Activated CD4-positive, alpha-beta memory T cell treated with anti-CD3 and anti-CD28 coated beads, Interleukin-2, amount 10 ng/mL, durations not matched to agents 7 days and 5 days (primary cell): ENCODE data around the gene SRGAP1. TPM values are rescaled to one million over a fixed set of nuclear protein-coding genes. Genes with fewer than 3 reads are reported as not detected.

ENCODE experiments used
- CTCF ChIA-PET: fragments of 350-600 bp; sonication (Branson Sonifier 250); formaldehyde crosslinking; loops from one replicate; lab custom pipeline; 2021; ENCODE audit warnings: antibody characterized with exemption, inconsistent platforms; lab: Charles Lee
- POLR2A ChIA-PET: fragments of 350-600 bp; sonication (Branson Sonifier 250); formaldehyde crosslinking; loops from one replicate; lab custom pipeline; 2021; ENCODE audit warnings: antibody characterized with exemption; lab: Charles Lee
- DNase-seq: peaks from one replicate; pipeline ENCODE4 v3.0.0-alpha.2; 2020
- H3K27ac Mint-ChIP-seq: one replicate; pipeline ENCODE4 v1.8.0; 2021; ENCODE audit warnings: mild to moderate bottlenecking, mixed read lengths
- H3K27me3 Mint-ChIP-seq: one replicate; pipeline ENCODE4 v1.8.0; 2021; ENCODE audit warnings: mixed read lengths
- H3K36me3 Mint-ChIP-seq: one replicate; pipeline ENCODE4 v1.8.0; 2021; ENCODE audit warnings: low read depth, mixed read lengths
- H3K4me1 Mint-ChIP-seq: one replicate; pipeline ENCODE4 v1.8.0; 2021; ENCODE audit warnings: mixed read lengths
- H3K4me3 Mint-ChIP-seq: one replicate; pipeline ENCODE4 v1.8.0; 2021; ENCODE audit warnings: mild to moderate bottlenecking, mixed read lengths
- H3K9me3 Mint-ChIP-seq: one replicate; pipeline ENCODE4 v1.8.0; 2021; ENCODE audit warnings: mixed read lengths
- total RNA-seq, 2 experiments: library from RNA; stranded (reverse); gene quantifications; one replicate each; pipeline ENCODE4 v1.2.3, GENCODE V29; 2021

Gene SRGAP1
- total RNA-seq, 2 experiments from 2014 or later: not detected

DNA sequence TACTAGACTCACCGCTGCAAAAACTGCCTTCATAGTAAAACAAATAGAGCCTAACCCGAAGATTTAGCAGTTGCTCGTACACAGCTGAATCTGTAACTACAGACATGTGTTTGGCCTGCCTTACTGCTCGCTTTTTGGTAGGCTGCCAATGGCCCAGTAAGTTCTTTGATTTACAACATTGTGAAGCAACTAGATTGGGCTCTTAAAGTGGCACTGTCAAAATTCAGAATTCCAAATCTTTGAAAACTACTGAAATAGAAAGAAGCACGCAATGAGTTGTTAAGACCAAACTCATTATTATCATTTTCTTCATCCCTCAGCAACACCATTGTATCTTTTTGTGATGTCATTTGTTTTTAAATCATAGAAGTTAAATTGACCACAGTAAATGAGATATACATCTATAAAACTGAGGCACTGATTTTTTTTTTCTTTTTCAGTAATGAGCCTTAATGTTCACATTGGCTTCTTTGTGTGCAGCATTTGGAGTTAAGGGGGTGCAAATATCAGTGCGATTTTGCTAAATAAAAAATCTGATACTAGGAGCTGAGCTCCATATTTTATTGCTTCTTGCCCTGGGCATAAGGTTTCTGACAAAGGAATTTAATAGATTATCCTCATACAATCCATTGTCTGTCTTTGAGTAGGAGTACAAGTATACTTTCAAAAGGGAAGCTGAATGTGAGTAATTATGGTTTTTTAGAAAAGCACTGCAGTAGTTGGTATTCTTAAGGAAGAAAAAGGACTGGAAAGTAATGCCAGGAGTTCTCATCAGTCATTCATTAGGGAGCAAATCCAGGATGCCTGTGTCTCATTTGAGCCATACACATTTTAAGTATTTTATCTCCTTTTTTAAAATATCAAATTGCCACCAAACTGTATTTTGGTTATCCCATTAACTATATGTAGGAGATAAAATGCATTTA, 239.0 kb downstream of the SRGAP1 start:
- Mint-ChIP-seq H3K27me3 (no peaks in the 10 kb centered on the region), H3K27ac (no peak overlapping the region), H3K4me1 (peaks cover 4% of the 10 kb centered on the region), H3K4me3 (no peak overlapping the region), H3K9me3 (no peaks in the 10 kb centered on the region), H3K36me3 (no peaks in the 10 kb centered on the region)
- CTCF ChIA-PET: no interaction called here
- POLR2A ChIA-PET: no interaction called here
- DNase-seq: no peak

DNA sequence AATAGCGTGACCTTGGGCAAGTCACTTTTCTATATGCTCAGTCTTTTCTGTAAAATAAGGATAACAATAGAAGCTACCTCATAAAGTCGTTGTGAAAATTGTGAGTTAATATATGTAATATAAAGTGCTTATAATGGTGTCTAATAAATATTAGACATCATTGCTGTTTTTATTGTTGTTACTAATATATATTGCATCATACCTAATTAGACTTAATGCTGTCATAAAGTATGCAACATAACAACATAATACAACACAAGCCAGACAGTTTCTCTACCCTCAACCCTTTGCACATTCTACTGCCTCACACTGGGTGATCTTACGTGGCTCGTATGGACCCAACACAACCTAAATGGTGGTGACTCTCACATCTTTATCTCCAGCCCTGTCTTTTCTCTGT, 240.7 kb downstream of the SRGAP1 start:
- H3K4me3 Mint-ChIP-seq: no peak overlapping the region
- no peaks in the 10 kb centered on the region for H3K36me3 Mint-ChIP-seq
- ChIA-PET CTCF (no interaction called here), POLR2A (no interaction called here)
- H3K27ac Mint-ChIP-seq: no peak overlapping the region
- no peak for DNase-seq
- peaks cover 6% of the 10 kb centered on the region for H3K4me1 Mint-ChIP-seq
- no peaks in the 10 kb centered on the region for H3K27me3 Mint-ChIP-seq
- H3K9me3 Mint-ChIP-seq: no peaks in the 10 kb centered on the region

DNA sequence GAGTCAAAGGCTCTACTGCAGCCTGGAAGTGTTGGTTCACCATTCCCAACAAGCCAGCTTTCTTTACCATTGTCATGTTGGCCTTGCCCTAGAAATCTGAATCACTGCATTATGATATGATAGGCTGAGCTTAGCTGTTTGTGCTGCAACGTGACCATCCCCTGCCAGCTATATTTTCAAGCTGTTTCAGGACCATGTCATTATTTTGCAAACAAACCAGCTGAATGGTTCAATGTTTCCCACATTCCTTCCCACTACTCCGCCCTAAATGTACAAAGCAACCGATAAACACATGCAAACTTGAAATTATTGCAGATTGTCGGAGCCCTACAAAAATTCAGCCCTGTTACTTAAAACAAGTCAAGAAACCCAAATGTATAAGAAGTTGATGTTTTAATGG, 241.5 kb downstream of the SRGAP1 start:
- Mint-ChIP-seq H3K27ac (no peak overlapping the region), H3K4me3 (no peak overlapping the region), H3K9me3 (no peaks in the 10 kb centered on the region), H3K4me1 (peaks cover 6% of the 10 kb centered on the region), H3K27me3 (no peaks in the 10 kb centered on the region), H3K36me3 (no peaks in the 10 kb centered on the region)
- CTCF ChIA-PET: no interaction called here
- POLR2A ChIA-PET: interaction anchor here (1.0 kb wide), 1 partner anchor 59 kb away, joined by 3 read pairs; no protein-coding TSS in a partner anchor
- no peak for DNase-seq

DNA sequence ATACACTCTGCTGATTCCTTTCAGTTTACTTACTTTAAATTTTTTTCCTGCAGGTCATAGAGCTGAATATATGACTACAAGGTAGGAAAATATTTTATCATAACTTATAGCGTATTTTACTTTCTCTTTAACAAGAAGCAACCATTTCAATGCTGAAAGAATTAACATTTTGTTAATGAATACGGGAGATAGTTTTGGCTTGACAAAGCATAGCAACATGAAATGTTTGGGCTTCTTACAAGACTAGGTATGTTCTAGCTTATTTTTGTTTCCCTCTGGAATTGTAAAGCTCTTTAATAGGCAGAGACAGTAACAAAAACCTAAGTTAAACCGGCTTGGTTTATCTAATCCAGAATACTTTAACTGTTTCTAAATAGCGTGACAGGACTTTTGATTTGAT, 242.4 kb downstream of the SRGAP1 start:
- H3K27me3 Mint-ChIP-seq: no peaks in the 10 kb centered on the region
- H3K36me3 Mint-ChIP-seq: no peaks in the 10 kb centered on the region
- no peak overlapping the region for H3K4me3 Mint-ChIP-seq
- DNase-seq: no peak
- CTCF ChIA-PET: interaction anchor here (1.5 kb wide), 1 partner anchor 11 kb away, joined by 4 read pairs; no protein-coding TSS in a partner anchor
- POLR2A ChIA-PET: no interaction called here
- no peaks in the 10 kb centered on the region for H3K9me3 Mint-ChIP-seq
- no peak overlapping the region for H3K27ac Mint-ChIP-seq
- peaks cover 6% of the 10 kb centered on the region for H3K4me1 Mint-ChIP-seq

DNA sequence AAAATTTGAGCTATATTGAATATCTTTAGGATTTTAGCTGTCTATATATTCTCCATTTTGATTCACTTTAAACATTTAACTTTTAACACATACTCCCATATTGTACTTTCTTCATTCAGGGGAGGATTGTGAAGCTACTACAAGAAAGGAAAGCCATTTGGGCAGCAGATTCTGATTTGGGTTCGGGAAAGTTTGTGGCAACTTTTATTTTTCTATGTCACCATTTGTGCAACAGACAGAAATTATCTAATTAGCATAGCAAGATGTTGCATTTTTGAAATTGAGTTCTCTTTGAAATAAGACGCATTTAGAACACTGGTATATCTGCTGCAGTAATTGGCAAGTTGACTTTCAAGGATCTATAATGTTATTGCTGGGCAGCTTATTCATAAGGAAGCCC, 243.3 kb downstream of the SRGAP1 start:
- ChIA-PET CTCF (interaction anchor here (1.5 kb wide), 1 partner anchor 10 kb away, joined by 4 read pairs; no protein-coding TSS in a partner anchor), POLR2A (no interaction called here)
- DNase-seq: no peak
- Mint-ChIP-seq H3K36me3 (no peaks in the 10 kb centered on the region), H3K4me1 (peaks cover 6% of the 10 kb centered on the region), H3K27ac (no peak overlapping the region), H3K4me3 (no peak overlapping the region), H3K9me3 (no peaks in the 10 kb centered on the region), H3K27me3 (no peaks in the 10 kb centered on the region)

DNA sequence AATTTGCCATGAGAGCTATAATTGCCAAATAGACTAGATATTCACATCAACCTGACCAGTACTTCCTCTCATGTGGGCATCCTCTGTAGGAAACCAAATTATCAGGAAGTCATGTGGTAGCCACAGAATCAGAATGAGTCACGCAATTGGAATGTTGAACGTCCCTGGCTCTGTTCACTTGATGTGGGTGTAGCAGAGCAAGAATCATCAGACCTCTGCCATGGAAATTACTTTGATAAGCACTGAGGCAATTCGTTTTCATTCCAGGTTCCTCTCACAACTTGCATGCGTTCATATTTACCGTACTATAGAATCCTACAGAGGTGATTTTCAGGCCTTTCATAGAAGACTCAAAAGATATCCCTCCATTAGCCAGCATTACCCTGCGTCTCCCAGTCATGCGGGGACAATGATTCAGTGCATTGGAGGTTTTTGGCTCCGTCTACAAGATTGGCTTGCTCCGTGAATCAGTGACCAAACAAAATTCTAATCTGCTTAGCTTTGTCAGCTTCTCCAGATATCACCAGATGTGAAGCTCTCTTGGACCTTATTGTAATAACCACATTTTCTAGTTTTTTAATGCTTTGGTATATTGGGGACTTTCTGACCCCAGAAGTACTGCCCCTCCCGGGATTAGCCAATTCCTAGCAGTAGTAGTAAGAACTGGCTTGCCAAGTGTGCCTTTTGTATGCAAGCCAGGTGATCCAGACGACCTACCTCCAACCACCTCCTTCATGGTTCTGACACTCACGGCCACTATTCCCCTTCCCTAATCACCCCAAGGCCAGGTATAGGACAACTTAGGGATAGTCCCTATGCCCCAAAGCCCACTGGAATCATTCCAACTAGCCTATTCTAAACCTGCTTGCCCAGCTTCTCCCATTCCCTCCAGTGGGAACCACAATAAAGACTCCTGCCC, 244.2 kb downstream of the SRGAP1 start:
- peaks cover 6% of the 10 kb centered on the region for H3K4me1 Mint-ChIP-seq
- DNase-seq: no peak
- ChIA-PET CTCF (interaction anchor here (1.5 kb wide), 1 partner anchor 9 kb away, joined by 4 read pairs; no protein-coding TSS in a partner anchor), POLR2A (no interaction called here)
- no peak overlapping the region for H3K4me3 Mint-ChIP-seq
- no peaks in the 10 kb centered on the region for H3K27me3 Mint-ChIP-seq
- no peak overlapping the region for H3K27ac Mint-ChIP-seq
- H3K9me3 Mint-ChIP-seq: no peaks in the 10 kb centered on the region
- H3K36me3 Mint-ChIP-seq: no peaks in the 10 kb centered on the region

DNA sequence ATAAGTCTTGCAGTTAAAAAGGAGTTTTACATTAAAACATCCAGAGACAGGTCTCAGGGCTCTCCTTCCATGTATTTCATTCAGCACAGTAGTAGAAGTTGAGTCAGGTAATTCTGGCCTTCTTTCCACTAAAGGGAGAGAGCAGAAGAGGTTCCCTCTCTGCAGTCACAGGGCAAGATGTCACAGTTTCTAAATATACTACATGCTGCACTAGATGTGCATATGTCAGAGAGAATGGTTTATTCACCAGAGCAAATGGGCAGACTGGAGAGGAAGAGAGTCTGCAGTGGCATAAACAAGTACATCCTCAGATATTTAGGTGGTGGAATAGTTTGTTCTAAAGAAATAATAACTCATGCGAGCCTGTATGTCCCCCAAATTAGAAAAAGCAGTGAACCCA, 245.5 kb downstream of the SRGAP1 start:
- CTCF ChIA-PET: no interaction called here
- Mint-ChIP-seq H3K9me3 (no peaks in the 10 kb centered on the region), H3K27me3 (no peaks in the 10 kb centered on the region), H3K4me3 (no peak overlapping the region), H3K4me1 (peaks cover 6% of the 10 kb centered on the region), H3K27ac (no peak overlapping the region), H3K36me3 (no peaks in the 10 kb centered on the region)
- DNase-seq: no peak
- POLR2A ChIA-PET: no interaction called here

DNA sequence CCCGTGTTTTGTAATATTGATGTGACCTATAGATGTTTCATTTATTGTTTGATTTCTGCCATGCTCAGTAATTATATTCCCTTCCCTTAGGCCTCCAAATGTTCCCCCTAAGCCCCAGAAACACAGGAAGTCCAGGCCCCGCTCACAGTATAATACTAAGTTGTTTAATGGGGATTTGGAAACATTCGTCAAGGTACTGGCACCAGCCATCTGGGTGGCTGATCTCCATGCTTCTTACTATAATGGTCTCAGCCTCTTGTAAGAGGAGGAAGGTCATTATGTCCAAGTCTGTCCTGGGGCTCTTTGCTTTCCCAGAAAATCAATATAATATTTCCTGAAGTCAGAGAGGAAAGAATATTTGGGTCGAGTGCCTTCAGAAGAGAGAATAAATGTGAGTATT, 246.7 kb downstream of the SRGAP1 start:
- Mint-ChIP-seq H3K4me3 (no peak overlapping the region), H3K27me3 (no peaks in the 10 kb centered on the region), H3K4me1 (peaks cover 6% of the 10 kb centered on the region), H3K27ac (no peak overlapping the region), H3K36me3 (no peaks in the 10 kb centered on the region), H3K9me3 (no peaks in the 10 kb centered on the region)
- POLR2A ChIA-PET: no interaction called here
- no peak for DNase-seq
- CTCF ChIA-PET: no interaction called here

DNA sequence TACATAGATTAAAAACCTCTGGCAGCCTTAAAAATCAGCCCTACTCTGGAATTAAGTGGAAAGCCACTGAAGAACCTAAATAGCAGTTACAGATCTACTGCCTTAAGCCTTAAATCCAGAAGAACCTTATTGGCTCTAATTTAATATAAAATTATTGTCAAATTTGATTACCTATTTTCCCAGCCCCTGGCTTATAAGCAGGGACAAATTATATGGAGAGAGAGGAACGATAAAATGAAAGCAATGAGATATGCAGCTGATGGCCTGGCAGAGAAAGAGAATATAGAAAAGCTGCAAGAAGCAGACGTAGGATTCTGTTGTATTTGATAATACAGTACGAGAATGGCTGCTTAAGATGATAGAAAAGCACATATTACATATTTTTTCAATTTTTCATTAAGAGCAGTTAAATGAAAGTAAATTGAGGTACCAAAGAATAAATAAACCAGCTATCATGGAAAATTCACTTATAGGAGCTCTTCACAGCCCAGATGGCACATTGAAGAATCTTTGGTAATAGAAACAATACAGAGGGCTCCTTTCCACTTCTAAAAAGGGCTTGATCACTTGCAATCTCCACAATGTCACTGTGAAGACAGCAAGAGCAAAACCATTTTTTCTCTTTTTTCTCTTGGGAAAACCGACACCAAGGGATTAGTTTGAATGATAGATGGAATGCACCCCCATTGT, 248.2 kb downstream of the SRGAP1 start:
- Mint-ChIP-seq H3K4me1 (peaks cover 6% of the 10 kb centered on the region), H3K36me3 (no peaks in the 10 kb centered on the region), H3K9me3 (no peaks in the 10 kb centered on the region), H3K27me3 (no peaks in the 10 kb centered on the region), H3K4me3 (no peak overlapping the region), H3K27ac (no peak overlapping the region)
- no peak for DNase-seq
- ChIA-PET CTCF (no interaction called here), POLR2A (no interaction called here)

DNA sequence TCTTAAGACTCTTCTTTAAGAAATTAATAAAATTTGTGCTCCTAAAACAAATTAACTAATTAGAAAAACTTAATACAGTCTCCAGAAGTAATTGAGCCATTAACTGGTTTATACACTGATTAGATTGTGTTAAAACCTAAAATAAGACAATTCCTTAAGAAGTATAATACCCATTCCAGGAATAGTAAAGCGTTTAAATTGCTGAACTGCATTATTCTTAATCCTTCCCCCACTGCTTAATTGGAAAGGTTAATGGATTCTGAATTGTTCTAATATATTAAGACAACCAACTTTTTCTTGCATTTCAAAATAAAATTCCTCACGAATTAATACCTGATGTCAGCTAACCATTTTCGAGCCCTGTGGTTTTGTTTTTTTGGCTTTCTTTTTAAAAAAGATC, 249.2 kb downstream of the SRGAP1 start:
- peaks cover 1% of the 10 kb centered on the region for H3K27me3 Mint-ChIP-seq
- no peak overlapping the region for H3K27ac Mint-ChIP-seq
- no peaks in the 10 kb centered on the region for H3K9me3 Mint-ChIP-seq
- CTCF ChIA-PET: no interaction called here
- DNase-seq: no peak
- peaks cover under 1% of the 10 kb centered on the region for H3K4me1 Mint-ChIP-seq
- no peaks in the 10 kb centered on the region for H3K36me3 Mint-ChIP-seq
- no peak overlapping the region for H3K4me3 Mint-ChIP-seq
- POLR2A ChIA-PET: no interaction called here

DNA sequence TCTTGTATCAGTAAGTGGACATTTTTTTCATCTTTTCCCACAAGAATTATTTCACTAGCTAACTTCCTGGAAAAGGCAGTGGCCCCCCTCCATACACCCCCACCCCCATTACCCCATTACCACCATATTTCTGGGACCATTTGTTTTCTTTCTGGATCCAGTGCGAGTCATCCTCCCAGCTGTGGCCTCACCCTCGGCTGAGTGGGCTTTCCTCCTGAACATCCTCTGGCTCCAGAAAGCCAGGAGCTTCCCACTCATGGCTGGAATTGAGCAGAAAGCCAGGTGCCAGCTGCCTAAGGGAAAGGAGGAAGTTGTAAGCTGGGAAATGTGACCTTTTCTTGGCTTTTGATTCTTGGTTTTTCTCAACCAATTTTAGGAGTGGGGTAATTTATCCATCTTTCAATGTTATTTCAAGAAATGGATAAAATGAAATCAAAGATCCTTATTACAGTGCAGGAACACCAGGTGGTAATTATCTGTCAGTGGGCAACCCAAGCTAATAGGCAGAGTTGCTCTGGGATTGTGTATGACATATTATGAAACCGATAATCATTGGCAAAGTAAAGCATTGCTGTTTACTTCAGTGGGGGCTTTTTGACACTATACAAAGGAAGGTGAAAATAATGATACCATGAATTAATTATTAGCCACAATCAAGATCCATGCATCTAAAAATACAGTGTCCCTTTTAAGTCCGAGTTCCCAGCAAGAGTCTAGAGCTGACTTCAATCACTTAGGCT, 253.0 kb downstream of the SRGAP1 start:
- ChIA-PET CTCF (interaction anchor here (1.4 kb wide), 1 partner anchor 10 kb away, joined by 4 read pairs; no protein-coding TSS in a partner anchor), POLR2A (interaction anchor here (0.6 kb wide), 1 partner anchor 20 kb away, joined by 3 read pairs; no protein-coding TSS in a partner anchor)
- no peak overlapping the region for H3K4me3 Mint-ChIP-seq
- DNase-seq: no peak
- no peaks in the 10 kb centered on the region for H3K9me3 Mint-ChIP-seq
- no peaks in the 10 kb centered on the region for H3K36me3 Mint-ChIP-seq
- peaks cover 4% of the 10 kb centered on the region for H3K27me3 Mint-ChIP-seq
- H3K27ac Mint-ChIP-seq: no peak overlapping the region
- H3K4me1 Mint-ChIP-seq: no peaks in the 10 kb centered on the region
